ENCODE measurements around the gene FAM168A. TPM values are rescaled to one million over a fixed set of nuclear protein-coding genes. Genes with fewer than 3 reads are reported as not detected.
A peak's percentile ranks its signal among the peaks of the same experiment; 100 is the strongest.

The FAM168A gene
- total and polyA plus RNA-seq, 10 of the 15 experiments (the other 5 are each of a cell fraction or from before 2014, with no cell fraction given): 1.7 to 20.0 (median 10.0) TPM

DNA sequence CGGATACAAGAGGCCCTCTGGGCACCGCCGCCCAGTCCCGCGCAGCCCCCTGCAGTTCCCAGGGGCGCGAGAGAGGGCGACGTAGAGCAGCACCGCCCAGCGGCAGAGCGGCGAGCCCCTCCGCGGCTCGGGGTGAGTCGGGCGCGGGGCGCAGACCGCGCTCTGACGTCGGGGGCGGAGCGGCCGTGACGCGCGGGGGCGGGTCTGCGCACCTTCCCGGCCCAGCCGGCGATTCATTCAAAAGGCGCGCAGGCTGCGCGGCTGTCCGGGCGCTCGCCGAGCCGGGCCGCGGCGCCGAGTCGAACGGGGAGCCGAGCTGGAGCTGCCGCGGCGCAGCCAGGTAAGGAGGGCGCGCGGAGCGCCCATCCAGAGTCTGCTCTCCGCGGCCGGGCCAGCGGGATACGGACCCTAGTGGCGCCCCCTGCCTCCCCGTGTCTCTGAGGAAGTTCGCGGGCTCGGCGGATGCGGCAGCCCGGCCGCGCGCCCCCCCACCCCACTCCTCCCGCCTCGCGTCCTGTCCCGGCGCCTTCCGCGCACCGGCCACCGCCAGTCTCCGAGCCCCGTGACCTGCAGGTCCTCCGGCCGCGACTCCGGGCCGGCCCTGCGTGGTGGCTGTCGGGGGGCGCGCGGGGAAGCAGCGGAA lies 221.6 kb downstream of the FAM168A start, which contains the start of gene RELT (continued):
- TF ChIP-seq BCL3 (IDR thresholded peaks at IDR 0.05; ENCODE audit: borderline replicate concordance, insufficient read depth, low read depth, low read length, poor library complexity, severe bottlenecking) (no peak), DPF2 (IDR thresholded peaks at IDR 0.05) (peak; percentile 80), NBN (IDR thresholded peaks at IDR 0.05) (no peak; the same call in 1 of the 2 replicates)

DNA sequence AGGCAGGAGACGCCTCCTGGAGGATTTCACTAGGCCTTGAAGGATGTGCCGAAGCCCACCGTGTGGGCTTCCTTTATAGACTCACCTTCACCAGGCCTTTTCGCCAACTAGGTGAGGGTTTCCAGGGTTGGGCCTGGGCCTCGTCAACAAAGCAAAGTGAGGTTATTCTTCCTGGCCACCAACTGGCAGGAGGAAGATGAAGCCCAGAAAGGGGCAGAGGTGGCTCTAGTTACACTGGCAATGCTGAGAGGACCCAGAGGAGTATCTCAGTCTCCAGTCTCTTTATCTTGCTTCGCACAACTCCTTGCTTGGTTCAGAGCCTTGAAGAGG lies 222.1 kb downstream of the FAM168A start:
- no peak for FAIRE-seq
- H3K9me3 ChIP-seq (replicated peaks; ENCODE audit: control insufficient read depth, insufficient read depth, low read length): no peaks in the 10 kb centered on the region
- no peak overlapping the region; the same call in 1 of the 2 replicates for H3K4me2 ChIP-seq (ENCODE audit: control insufficient read depth, insufficient read depth)
- SMC1A ChIA-PET (ENCODE audit: uncharacterized antibody, unreplicated experiment): no interaction called here
- no peak for TF ChIP-seq EP300 (IDR thresholded peaks at IDR 0.05; ENCODE audit: borderline replicate concordance in 1 of 2, control insufficient read depth in 1 of 2, low read depth in 2 of 2, low read length in 2 of 2)
- no peak for TF ChIP-seq TAF1 (IDR thresholded peaks at IDR 0.05; ENCODE audit: borderline replicate concordance, low read depth, low read length)
- TF ChIP-seq IKZF1 (conservative IDR thresholded peaks at IDR 0.05): no peak
- no peak for TF ChIP-seq KLF5 (IDR thresholded peaks at IDR 0.05; ENCODE audit: partially characterized antibody)
- no peak for TF ChIP-seq PAX8 (IDR thresholded peaks at IDR 0.05)
- TF ChIP-seq RAD21 (IDR thresholded peaks at IDR 0.05; ENCODE audit: insufficient read depth, low read depth, low read length): no peak
- no peak for TF ChIP-seq NFYA (IDR thresholded peaks at IDR 0.05; ENCODE audit: borderline replicate concordance, low read depth, low read length)
- TF ChIP-seq RUNX3 (IDR thresholded peaks at IDR 0.05; ENCODE audit: low read length): no peak
- TF ChIP-seq SIN3A (IDR thresholded peaks at IDR 0.05; ENCODE audit: low read depth, low read length): no peak
- no peak for TF ChIP-seq WRNIP1 (IDR thresholded peaks at IDR 0.05; ENCODE audit: borderline replicate concordance, low read depth, low read length)
- TF ChIP-seq BCLAF1 (IDR thresholded peaks at IDR 0.05): no peak
- no peak for TF ChIP-seq FOXK2 (IDR thresholded peaks at IDR 0.05)
- no TSS peak for BruUV-seq (replicated peaks)
- no peak for DNase-seq (ENCODE audit: low read depth, low spot score)
- in situ Hi-C loops (cut with MboI) (no loop called here), intact Hi-C loops (cut with micrococcal nuclease; ENCODE audit: unreplicated experiment) (loop anchor here (1.0 to 5.0 kb wide), 3 partner anchors 10 to 68 kb away; partner anchors contain the start of gene ARHGEF17)
- RAD21 ChIA-PET (ENCODE audit: unreplicated experiment): no interaction called here
- POLR2A ChIA-PET: no interaction called here
- H3K27ac ChIP-seq (ENCODE audit: control insufficient read depth, insufficient read depth): no peak overlapping the region
- no peaks in the 10 kb centered on the region for H4K20me1 ChIP-seq (ENCODE audit: control insufficient read depth, insufficient read depth)
- peaks cover 38% of the 10 kb centered on the region for H3K4me1 ChIP-seq (ENCODE audit: control insufficient read depth, insufficient read depth, low read length)
- WGBS (ENCODE audit: insufficient coverage, insufficient replicate concordance, low lambda C conversion rate, missing lambda C conversion rate): 49% methylated on average over 6 of the region's 6 CpGs
- CTCF ChIA-PET: interaction anchor here (1.0 to 4.9 kb wide), 2 partner anchors 25 to 284 kb away, joined by 3 to 26 read pairs; no protein-coding TSS in a partner anchor
- H3K9ac ChIP-seq (ENCODE audit: control insufficient read depth, insufficient read depth, low read length): peak overlapping the region; percentile 5; the same call in 1 of the 2 replicates
- H3K4me3 ChIP-seq: no peak overlapping the region
- ATAC-seq: no peak
- H3K36me3 ChIP-seq (ENCODE audit: control insufficient read depth in 2 of 2, insufficient read depth in 2 of 2, low read length in 1 of 2): no peaks in the 10 kb centered on the region; a peak in 1 of 4 replicates
- no peaks in the 10 kb centered on the region for H3K27me3 ChIP-seq (replicated peaks in 1 of 2; ENCODE audit: control insufficient read depth in 2 of 2, insufficient read depth in 2 of 2, low read length in 1 of 2)
- H3K79me2 ChIP-seq (ENCODE audit: control insufficient read depth, insufficient read depth, low read length): peaks cover 46% of the 10 kb centered on the region
- H2AFZ ChIP-seq (ENCODE audit: control insufficient read depth, low read depth, low read length): peak overlapping the region; percentile 73
